WTC11 (cell line): ENCODE measurements around the gene CPTP. TPM values are rescaled to one million over a fixed set of nuclear protein-coding genes. Genes with fewer than 3 reads are reported as not detected.

Source experiments
- ATAC-seq: fragments of 200-7000 bp; cut with Tn5 transposase; 2 replicates; pipeline ENCODE4 v1.10.0; 2021; ENCODE audit warnings: mild to moderate bottlenecking, moderate library complexity
- CTCF ChIA-PET: fragments of 300-600 bp; sonication (Branson Sonifier 250); formaldehyde crosslinking; loops from one replicate; lab custom pipeline; 2021; ENCODE audit warnings: antibody characterized with exemption; lab: Charles Lee
- POLR2A ChIA-PET: fragments of 350-600 bp; sonication (Branson Sonifier 250); formaldehyde crosslinking; loops from one replicate; lab custom pipeline; 2021; ENCODE audit warnings: antibody characterized with exemption; lab: Charles Lee
- DNase-seq: peaks from one replicate; pipeline ENCODE4 v3.0.0; 2021; ENCODE audit warnings: low spot score
- H3K27ac Mint-ChIP-seq: 2 replicates; pipeline ENCODE4 v1.8.0; 2021; ENCODE audit warnings: mixed read lengths
- H3K27me3 Mint-ChIP-seq: 2 replicates; pipeline ENCODE4 v1.8.0; 2021; ENCODE audit warnings: low read depth, mild to moderate bottlenecking, moderate library complexity, mixed read lengths
- H3K36me3 Mint-ChIP-seq: 2 replicates; pipeline ENCODE4 v1.8.0; 2021; ENCODE audit warnings: mixed read lengths
- H3K4me1 Mint-ChIP-seq: 2 replicates; pipeline ENCODE4 v1.8.0; 2022; ENCODE audit warnings: mixed read lengths
- H3K4me3 Mint-ChIP-seq: 2 replicates; pipeline ENCODE4 v1.8.0; 2021; ENCODE audit warnings: mild to moderate bottlenecking, moderate library complexity, mixed read lengths
- H3K9me3 Mint-ChIP-seq: 2 replicates; pipeline ENCODE4 v1.8.0; 2021; ENCODE audit warnings: mixed read lengths
- AFF4 ChIP-seq: sonication (generic); formaldehyde crosslinking; IDR thresholded peaks from 2 replicates; pipeline ENCODE4 v1.8.1; 2023; ENCODE audit warnings: mild to moderate bottlenecking, missing genetic modification reagents, borderline replicate concordance
- ATF1 ChIP-seq: sonication (generic); formaldehyde crosslinking; IDR thresholded peaks from 2 replicates; pipeline ENCODE4 v1.8.1; 2023; ENCODE audit warnings: mild to moderate bottlenecking, moderate library complexity, missing genetic modification reagents
- CTCF ChIP-seq: fragments of 200-600 bp; IDR thresholded peaks from 2 replicates; pipeline ENCODE4 v1.8.0; 2022; ENCODE audit warnings: antibody characterized with exemption
- FOXK1 ChIP-seq: sonication (generic); formaldehyde crosslinking; IDR thresholded peaks from 2 replicates; pipeline ENCODE4 v1.8.0; 2022; ENCODE audit warnings: mild to moderate bottlenecking, moderate library complexity, missing genetic modification reagents
- FOXP4 ChIP-seq: sonication (generic); formaldehyde crosslinking; IDR thresholded peaks from 2 replicates; pipeline ENCODE4 v1.8.0; 2022; ENCODE audit warnings: mild to moderate bottlenecking, missing genetic modification reagents
- JUN ChIP-seq: sonication (generic); formaldehyde crosslinking; IDR thresholded peaks from 2 replicates; pipeline ENCODE4 v1.8.0; 2023; ENCODE audit warnings: mild to moderate bottlenecking, missing genetic modification reagents
- MAX ChIP-seq: sonication (generic); formaldehyde crosslinking; IDR thresholded peaks from 2 replicates; pipeline ENCODE4 v1.8.0; 2022; ENCODE audit warnings: mild to moderate bottlenecking, missing genetic modification reagents
- NFYB ChIP-seq: sonication (generic); formaldehyde crosslinking; conservative IDR thresholded peaks from 2 replicates; pipeline ENCODE4 v1.8.0; 2022; ENCODE audit warnings: low read depth, missing genetic modification reagents
- RORB ChIP-seq: fragments of 250-450 bp; sonication (Bioruptor Pico); IDR thresholded peaks from 2 replicates; pipeline ENCODE4 v1.9.0; 2021; ENCODE audit warnings: mild to moderate bottlenecking
- STAT6 ChIP-seq: sonication (generic); formaldehyde crosslinking; conservative IDR thresholded peaks from 2 replicates; pipeline ENCODE4 v1.8.1; 2023; ENCODE audit warnings: mild to moderate bottlenecking, low read depth, missing genetic modification reagents, moderate library complexity
- ZNF263 ChIP-seq: sonication (generic); formaldehyde crosslinking; IDR thresholded peaks from 2 replicates; pipeline ENCODE4 v1.8.1; 2022; ENCODE audit warnings: low read depth, mild to moderate bottlenecking, moderate library complexity, missing genetic modification reagents
- total RNA-seq: library from RNA; stranded (reverse); gene quantifications from 3 replicates; pipeline ENCODE4 v1.2.3, GENCODE V29; 2021
- TF ChIP-seq, protein P1 (sequence below): sonication (generic); formaldehyde crosslinking; IDR thresholded peaks from 2 replicates; pipeline ENCODE4 v1.8.0; 2023; ENCODE audit warnings: missing genetic modification reagents, mild to moderate bottlenecking, borderline replicate concordance

CPTP gene
- total RNA-seq, 1 experiment from 2014 or later, result 14.4 TPM

GRCh38 chr1:1341549-1342021, 17.0 kb downstream of the CPTP start:
- H3K36me3 Mint-ChIP-seq, result peaks cover 17% of the 10 kb centered on the region
- no peaks in the 10 kb centered on the region for H3K27me3 Mint-ChIP-seq
- TF ChIP-seq MAX (CRISPR knock-in tag) (no peak), FOXK1 (CRISPR knock-in tag) (no peak), ATF1 (CRISPR knock-in tag) (no peak), AFF4 (CRISPR knock-in tag) (no peak), CTCF (no peak), NFYB (CRISPR knock-in tag) (no peak), JUN (CRISPR knock-in tag) (no peak), ZNF263 (CRISPR knock-in tag) (no peak), STAT6 (no peak), RORB (CRISPR knock-in tag) (no peak), FOXP4 (CRISPR knock-in tag) (no peak)
- TF ChIP-seq, protein P1, sequence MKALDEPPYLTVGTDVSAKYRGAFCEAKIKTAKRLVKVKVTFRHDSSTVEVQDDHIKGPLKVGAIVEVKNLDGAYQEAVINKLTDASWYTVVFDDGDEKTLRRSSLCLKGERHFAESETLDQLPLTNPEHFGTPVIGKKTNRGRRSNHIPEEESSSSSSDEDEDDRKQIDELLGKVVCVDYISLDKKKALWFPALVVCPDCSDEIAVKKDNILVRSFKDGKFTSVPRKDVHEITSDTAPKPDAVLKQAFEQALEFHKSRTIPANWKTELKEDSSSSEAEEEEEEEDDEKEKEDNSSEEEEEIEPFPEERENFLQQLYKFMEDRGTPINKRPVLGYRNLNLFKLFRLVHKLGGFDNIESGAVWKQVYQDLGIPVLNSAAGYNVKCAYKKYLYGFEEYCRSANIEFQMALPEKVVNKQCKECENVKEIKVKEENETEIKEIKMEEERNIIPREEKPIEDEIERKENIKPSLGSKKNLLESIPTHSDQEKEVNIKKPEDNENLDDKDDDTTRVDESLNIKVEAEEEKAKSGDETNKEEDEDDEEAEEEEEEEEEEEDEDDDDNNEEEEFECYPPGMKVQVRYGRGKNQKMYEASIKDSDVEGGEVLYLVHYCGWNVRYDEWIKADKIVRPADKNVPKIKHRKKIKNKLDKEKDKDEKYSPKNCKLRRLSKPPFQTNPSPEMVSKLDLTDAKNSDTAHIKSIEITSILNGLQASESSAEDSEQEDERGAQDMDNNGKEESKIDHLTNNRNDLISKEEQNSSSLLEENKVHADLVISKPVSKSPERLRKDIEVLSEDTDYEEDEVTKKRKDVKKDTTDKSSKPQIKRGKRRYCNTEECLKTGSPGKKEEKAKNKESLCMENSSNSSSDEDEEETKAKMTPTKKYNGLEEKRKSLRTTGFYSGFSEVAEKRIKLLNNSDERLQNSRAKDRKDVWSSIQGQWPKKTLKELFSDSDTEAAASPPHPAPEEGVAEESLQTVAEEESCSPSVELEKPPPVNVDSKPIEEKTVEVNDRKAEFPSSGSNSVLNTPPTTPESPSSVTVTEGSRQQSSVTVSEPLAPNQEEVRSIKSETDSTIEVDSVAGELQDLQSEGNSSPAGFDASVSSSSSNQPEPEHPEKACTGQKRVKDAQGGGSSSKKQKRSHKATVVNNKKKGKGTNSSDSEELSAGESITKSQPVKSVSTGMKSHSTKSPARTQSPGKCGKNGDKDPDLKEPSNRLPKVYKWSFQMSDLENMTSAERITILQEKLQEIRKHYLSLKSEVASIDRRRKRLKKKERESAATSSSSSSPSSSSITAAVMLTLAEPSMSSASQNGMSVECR (CRISPR knock-in tag), result no peak
- H3K27ac Mint-ChIP-seq, result no peak overlapping the region
- POLR2A ChIA-PET, result no interaction called here
- H3K4me3 Mint-ChIP-seq, result no peak overlapping the region
- H3K9me3 Mint-ChIP-seq, result peaks cover 8% of the 10 kb centered on the region
- CTCF ChIA-PET, result interaction anchor here (1.0 kb wide), 1 partner anchor 12 kb away, joined by 3 read pairs; no protein-coding TSS in a partner anchor
- ATAC-seq (no peak), DNase-seq (no peak)
- H3K4me1 Mint-ChIP-seq, result no peaks in the 10 kb centered on the region
